Measurements from ENCODE around the gene CMKLR1. TPM values are rescaled to one million over a fixed set of nuclear protein-coding genes. Genes with fewer than 3 reads are reported as not detected.

The CMKLR1 gene
- polyA plus RNA-seq, 1 of the 3 experiments (the other 2 are of a cell fraction): 0.15 TPM

DNA sequence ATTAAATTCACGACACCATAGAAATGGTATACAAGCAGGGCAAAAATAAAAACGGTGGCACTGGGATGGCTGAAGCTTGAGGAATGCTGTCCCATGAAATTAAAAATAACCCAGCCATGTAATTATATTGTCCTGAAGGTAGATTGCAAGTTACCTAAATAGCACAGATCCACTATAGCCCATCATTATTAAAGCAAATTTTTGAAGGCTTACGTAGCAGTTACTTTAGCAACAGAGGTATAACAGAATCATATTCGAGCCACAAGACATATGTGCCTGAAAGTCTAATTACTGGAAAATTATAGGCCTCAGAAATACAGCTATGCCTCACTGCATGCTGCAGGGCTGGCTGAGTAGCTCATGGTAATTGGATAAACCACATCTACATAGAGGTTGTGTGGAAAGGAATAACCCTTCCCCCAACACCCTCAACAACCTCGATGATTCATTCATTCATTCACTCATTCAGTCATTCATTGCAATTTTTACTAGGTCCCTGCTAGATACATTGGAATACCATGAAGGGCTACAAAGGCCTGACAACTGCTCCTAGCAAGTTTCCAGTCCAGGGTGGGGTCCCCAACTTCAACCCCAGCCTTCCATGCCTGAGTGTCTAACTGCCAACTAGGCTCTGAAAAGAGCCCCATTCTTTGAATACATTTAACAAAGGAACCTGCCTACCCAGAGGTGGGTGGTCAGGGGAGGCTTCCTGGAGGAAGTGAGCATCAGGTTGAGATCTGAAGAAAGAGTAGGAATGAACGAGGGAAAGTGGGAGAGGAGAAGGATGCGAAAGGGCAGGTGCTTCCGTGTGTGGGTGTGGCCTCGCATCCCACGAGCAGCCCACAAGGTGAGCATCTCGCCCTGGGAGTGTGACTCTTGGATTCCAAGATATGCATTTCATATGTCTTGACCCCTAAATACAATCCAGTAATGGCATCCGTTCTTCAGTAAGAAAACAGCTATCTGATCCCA lies 18.0 kb upstream of the CMKLR1 start (continued):
- TF ChIP-seq, protein P1, sequence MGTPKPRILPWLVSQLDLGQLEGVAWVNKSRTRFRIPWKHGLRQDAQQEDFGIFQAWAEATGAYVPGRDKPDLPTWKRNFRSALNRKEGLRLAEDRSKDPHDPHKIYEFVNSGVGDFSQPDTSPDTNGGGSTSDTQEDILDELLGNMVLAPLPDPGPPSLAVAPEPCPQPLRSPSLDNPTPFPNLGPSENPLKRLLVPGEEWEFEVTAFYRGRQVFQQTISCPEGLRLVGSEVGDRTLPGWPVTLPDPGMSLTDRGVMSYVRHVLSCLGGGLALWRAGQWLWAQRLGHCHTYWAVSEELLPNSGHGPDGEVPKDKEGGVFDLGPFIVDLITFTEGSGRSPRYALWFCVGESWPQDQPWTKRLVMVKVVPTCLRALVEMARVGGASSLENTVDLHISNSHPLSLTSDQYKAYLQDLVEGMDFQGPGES (IDR thresholded peaks at IDR 0.05; ENCODE audit: low read depth, low read length): no peak

DNA sequence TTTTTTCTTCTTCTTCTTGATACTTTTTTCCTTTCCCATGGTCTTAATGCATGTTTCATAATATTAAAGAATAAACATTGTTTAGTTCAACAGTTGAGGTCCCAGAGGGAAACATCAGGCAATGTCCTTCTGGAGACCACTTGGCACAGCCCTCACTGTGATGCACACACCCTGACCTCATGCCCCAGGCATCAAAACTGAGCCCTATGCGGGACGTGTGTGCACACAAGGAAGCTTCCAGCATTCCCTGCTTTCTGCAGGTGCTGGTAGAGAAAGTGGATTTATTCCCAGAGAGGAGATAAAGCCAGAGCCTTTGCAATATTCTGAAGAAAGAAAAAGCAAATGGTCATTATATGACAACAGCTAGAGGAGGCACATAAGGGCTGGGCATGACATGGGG lies 16.0 kb upstream of the CMKLR1 start:
- CTCF ChIA-PET: interaction anchor here (1.2 kb wide), 1 partner anchor 10 kb away, joined by 3 read pairs; no protein-coding TSS in a partner anchor
- TF ChIP-seq RAD21 (IDR thresholded peaks at IDR 0.05; ENCODE audit: low read length) (no peak), TCF12 (IDR thresholded peaks at IDR 0.05) (no peak), FOSL2 (IDR thresholded peaks at IDR 0.05; ENCODE audit: borderline replicate concordance, low read depth) (no peak), FOXJ3 (CRISPR knock-in tag; IDR thresholded peaks at IDR 0.05) (no peak), RXRA (IDR thresholded peaks at IDR 0.05; ENCODE audit: borderline replicate concordance, low read depth) (no peak), EP300 (IDR thresholded peaks at IDR 0.05; ENCODE audit: borderline replicate concordance in 1 of 2, low read depth in 1 of 2, low read length in 1 of 2) (no peak)
- TF ChIP-seq, protein P2, sequence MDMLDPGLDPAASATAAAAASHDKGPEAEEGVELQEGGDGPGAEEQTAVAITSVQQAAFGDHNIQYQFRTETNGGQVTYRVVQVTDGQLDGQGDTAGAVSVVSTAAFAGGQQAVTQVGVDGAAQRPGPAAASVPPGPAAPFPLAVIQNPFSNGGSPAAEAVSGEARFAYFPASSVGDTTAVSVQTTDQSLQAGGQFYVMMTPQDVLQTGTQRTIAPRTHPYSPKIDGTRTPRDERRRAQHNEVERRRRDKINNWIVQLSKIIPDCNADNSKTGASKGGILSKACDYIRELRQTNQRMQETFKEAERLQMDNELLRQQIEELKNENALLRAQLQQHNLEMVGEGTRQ (IDR thresholded peaks at IDR 0.05; ENCODE audit: borderline replicate concordance, low read depth, low read length): no peak
- TF ChIP-seq, protein P1 (IDR thresholded peaks at IDR 0.05; ENCODE audit: low read depth, low read length): no peak
- Histone ChIP-seq H3K4me3 (ENCODE audit: low read depth in 2 of 2, low read length in 1 of 2) (no peak overlapping the region), H3K4me1 (ENCODE audit: control insufficient read depth in 1 of 2, insufficient read depth in 2 of 2, low read depth in 1 of 2, low read length in 1 of 2) (peaks cover 0 to 2% of the 10 kb centered on the region in 2 experiments; a peak in 1 of 4 replicates), H3K36me3 (replicated peaks in 1 of 2; ENCODE audit: control insufficient read depth in 1 of 2, insufficient read depth in 2 of 2, low read length in 1 of 2) (no peaks in the 10 kb centered on the region), H3K27ac (ENCODE audit: low read depth in 2 of 2, low read length in 1 of 2) (no peak overlapping the region), H3K27me3 (ENCODE audit: insufficient read depth) (no peaks in the 10 kb centered on the region), H3K4me2 (no peak overlapping the region), H3K79me2 (ENCODE audit: insufficient read depth) (no peaks in the 10 kb centered on the region), H3F3A (replicated peaks; ENCODE audit: insufficient read depth) (no peaks in the 10 kb centered on the region), H4K20me1 (ENCODE audit: insufficient read depth) (no peaks in the 10 kb centered on the region), H2AFZ (ENCODE audit: low read depth) (no peak overlapping the region), H3K9me2 (no peaks in the 10 kb centered on the region), H3K9ac (no peak overlapping the region), H3K9me3 (no peaks in the 10 kb centered on the region)
- WGBS (ENCODE audit: low lambda C conversion rate): 36% methylated on average over 2 of the region's 2 CpGs
- no peak for DNase-seq
- POLR2A ChIA-PET: no interaction called here

DNA sequence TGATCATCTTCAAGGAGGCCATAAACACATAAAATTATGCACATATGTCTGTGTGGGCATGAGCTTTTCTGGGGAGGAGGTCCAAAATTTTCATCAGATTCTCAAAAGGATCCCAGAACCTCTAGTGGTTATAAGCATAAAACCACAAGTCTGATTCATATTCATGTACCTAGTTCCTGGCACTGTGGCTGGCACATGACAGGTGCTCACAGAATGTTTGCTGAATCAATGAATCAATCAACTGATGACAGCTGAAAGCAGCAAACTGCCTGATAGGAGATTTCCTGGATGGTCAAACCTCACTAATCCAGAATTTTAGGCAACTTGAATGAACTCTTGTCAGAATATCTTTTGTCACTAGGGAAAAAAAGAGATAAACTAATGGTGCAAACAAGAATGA lies 13.5 kb upstream of the CMKLR1 start:
- Histone ChIP-seq H3K4me2 (no peak overlapping the region), H3K9me3 (no peaks in the 10 kb centered on the region), H3K9me2 (no peaks in the 10 kb centered on the region), H2AFZ (ENCODE audit: low read depth) (no peak overlapping the region), H3K4me3 (ENCODE audit: low read depth in 2 of 2, low read length in 1 of 2) (no peak overlapping the region), H3F3A (replicated peaks; ENCODE audit: insufficient read depth) (no peaks in the 10 kb centered on the region), H3K36me3 (replicated peaks in 1 of 2; ENCODE audit: control insufficient read depth in 1 of 2, insufficient read depth in 2 of 2, low read length in 1 of 2) (no peaks in the 10 kb centered on the region), H3K9ac (no peak overlapping the region), H3K79me2 (ENCODE audit: insufficient read depth) (no peaks in the 10 kb centered on the region), H3K4me1 (ENCODE audit: control insufficient read depth in 1 of 2, insufficient read depth in 2 of 2, low read depth in 1 of 2, low read length in 1 of 2) (peaks cover 0 to 2% of the 10 kb centered on the region in 2 experiments; a peak in 1 of 4 replicates), H4K20me1 (ENCODE audit: insufficient read depth) (no peaks in the 10 kb centered on the region), H3K27ac (ENCODE audit: low read depth in 2 of 2, low read length in 1 of 2) (no peak overlapping the region), H3K27me3 (ENCODE audit: insufficient read depth) (no peaks in the 10 kb centered on the region)
- TF ChIP-seq FOXM1 (IDR thresholded peaks at IDR 0.05; ENCODE audit: low read depth) (no peak), RXRA (IDR thresholded peaks at IDR 0.05; ENCODE audit: borderline replicate concordance, low read depth) (no peak), GABPA (IDR thresholded peaks at IDR 0.05; ENCODE audit: low read depth) (no peak), CHD2 (IDR thresholded peaks at IDR 0.05; ENCODE audit: low read length, partially characterized antibody) (no peak)
- TF ChIP-seq, protein P3, sequence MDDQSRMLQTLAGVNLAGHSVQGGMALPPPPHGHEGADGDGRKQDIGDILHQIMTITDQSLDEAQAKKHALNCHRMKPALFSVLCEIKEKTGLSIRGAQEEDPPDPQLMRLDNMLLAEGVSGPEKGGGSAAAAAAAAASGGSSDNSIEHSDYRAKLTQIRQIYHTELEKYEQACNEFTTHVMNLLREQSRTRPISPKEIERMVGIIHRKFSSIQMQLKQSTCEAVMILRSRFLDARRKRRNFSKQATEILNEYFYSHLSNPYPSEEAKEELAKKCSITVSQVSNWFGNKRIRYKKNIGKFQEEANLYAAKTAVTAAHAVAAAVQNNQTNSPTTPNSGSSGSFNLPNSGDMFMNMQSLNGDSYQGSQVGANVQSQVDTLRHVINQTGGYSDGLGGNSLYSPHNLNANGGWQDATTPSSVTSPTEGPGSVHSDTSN (IDR thresholded peaks at IDR 0.05): no peak
- ChIA-PET POLR2A (no interaction called here), CTCF (no interaction called here)
- DNase-seq: no peak

Measured in SK-N-SH (cell line).